Activated naive CD8-positive, alpha-beta T cell treated with anti-CD3 and anti-CD28 coated beads for 36 hours (primary cell): Measurements from ENCODE around the gene NLRP14. TPM values are rescaled to one million over a fixed set of nuclear protein-coding genes. Genes with fewer than 3 reads are reported as not detected.

Experiments used
- DNase-seq: peaks from one replicate; pipeline ENCODE4 v3.0.0; 2021
- H3K27ac Mint-ChIP-seq: one replicate; pipeline ENCODE4 v1.8.0; 2022; ENCODE audit warnings: mild to moderate bottlenecking, moderate library complexity, mixed read lengths
- H3K27me3 Mint-ChIP-seq: one replicate; pipeline ENCODE4 v1.8.0; 2022; ENCODE audit warnings: mild to moderate bottlenecking, mixed read lengths
- H3K36me3 Mint-ChIP-seq: one replicate; pipeline ENCODE4 v1.8.0; 2021; ENCODE audit warnings: mild to moderate bottlenecking, mixed read lengths
- H3K4me1 Mint-ChIP-seq: one replicate; pipeline ENCODE4 v1.8.0; 2021; ENCODE audit warnings: mixed read lengths
- H3K4me3 Mint-ChIP-seq: one replicate; pipeline ENCODE4 v1.8.0; 2022; ENCODE audit warnings: mild to moderate bottlenecking, moderate library complexity, mixed read lengths
- H3K9me3 Mint-ChIP-seq: one replicate; pipeline ENCODE4 v1.8.0; 2022; ENCODE audit warnings: mixed read lengths
- total RNA-seq, 2 experiments: library from RNA; stranded (reverse); gene quantifications; one replicate each; pipeline ENCODE4 v1.2.3, GENCODE V29; 2021

NLRP14 gene
- total RNA-seq = under 1 TPM in 1 of 2 experiments, not detected in 1; 0.08 TPM

DNA sequence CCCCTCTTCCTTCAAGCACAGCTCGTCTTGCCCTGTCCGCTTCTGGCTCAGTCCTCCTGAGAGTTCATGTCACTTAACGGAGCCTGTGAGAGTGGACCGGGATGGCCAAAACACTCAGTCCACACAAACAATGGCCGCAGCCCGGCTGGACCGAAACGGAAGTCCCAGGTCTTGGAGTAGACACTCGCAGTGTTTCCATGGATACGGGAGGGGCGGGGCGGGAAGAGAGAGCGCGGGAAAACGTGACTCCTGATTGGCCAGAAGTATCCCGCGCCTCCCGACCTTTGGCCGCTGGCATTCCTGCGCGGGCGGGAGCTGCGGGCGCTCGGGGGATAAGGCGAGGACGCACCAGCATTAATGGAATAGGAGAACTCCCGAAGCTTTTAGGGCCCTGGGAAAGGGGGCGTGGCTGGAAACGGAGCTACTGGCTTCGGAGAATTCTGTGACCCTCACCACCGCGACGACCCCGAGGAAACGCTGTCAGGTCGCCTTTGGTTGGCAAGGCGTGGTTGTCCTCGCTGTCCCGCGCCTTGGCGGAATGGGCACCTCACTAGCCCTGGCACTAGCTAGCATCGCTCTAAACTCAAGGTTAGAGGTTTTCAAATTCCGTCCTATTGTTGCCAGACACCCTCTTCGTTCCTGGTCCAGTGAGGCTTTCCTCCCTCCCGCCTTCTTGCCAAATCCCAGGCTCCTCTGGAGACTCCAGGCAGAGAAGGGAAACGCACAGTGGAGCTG, at the start of gene NLRP14, which contains the start of gene ZNF214:
Gene NLRP14, plus strand, starts transcription at position 297 of the 735 bp plus-strand sequence. CDS start 18,108 bp downstream, outside the sequence.
Gene ZNF214, minus strand, starts transcription at position 164 of the 735 bp plus-strand sequence. CDS start 17,511 bp downstream, outside the sequence.
- H3K36me3 Mint-ChIP-seq = no peaks in the 10 kb centered on the region
- H3K4me1 Mint-ChIP-seq = peaks cover 6% of the 10 kb centered on the region
- peaks cover 45% of the 10 kb centered on the region for H3K27me3 Mint-ChIP-seq
- no peak for DNase-seq
- no peak within 1 kb of the TSS for H3K27ac Mint-ChIP-seq
- H3K9me3 Mint-ChIP-seq = no peaks in the 10 kb centered on the region
- peak within 1 kb of the TSS; percentile 57 for H3K4me3 Mint-ChIP-seq

DNA sequence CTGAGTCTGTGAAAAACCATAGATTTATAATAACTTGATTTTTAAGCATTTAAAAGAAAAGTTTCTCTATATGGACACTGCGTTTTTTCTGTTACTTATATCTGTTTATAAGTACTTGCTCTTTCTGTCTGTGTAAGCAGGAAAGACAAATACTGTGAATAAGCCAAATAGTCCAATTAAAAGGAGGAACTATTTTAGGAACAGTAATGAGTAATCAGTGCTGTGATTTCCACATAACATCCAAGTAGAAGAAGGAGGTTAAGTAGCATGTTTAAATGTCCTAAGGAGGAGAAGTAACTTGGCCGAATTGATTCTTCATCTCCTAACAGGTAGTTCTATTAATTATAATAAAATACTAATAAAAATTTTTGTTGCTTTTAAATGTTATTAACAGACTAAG, 40.9 kb upstream of the NLRP14 start:
- H3K27ac Mint-ChIP-seq = no peak overlapping the region
- H3K4me1 Mint-ChIP-seq = no peaks in the 10 kb centered on the region
- no peak for DNase-seq
- H3K9me3 Mint-ChIP-seq = no peaks in the 10 kb centered on the region
- no peak overlapping the region for H3K4me3 Mint-ChIP-seq
- H3K36me3 Mint-ChIP-seq = no peaks in the 10 kb centered on the region
- H3K27me3 Mint-ChIP-seq = peaks cover 14% of the 10 kb centered on the region

- DNase-seq = no peak
- Mint-ChIP-seq H3K4me1 (no peaks in the 10 kb centered on the region), H3K27me3 (peaks cover 16% of the 10 kb centered on the region), H3K4me3 (no peak overlapping the region), H3K36me3 (no peaks in the 10 kb centered on the region), H3K9me3 (peaks cover 2% of the 10 kb centered on the region), H3K27ac (no peak overlapping the region)
Observed at GRCh38 chr11:6986487-6986886, 33.8 kb upstream of the NLRP14 start.

DNA sequence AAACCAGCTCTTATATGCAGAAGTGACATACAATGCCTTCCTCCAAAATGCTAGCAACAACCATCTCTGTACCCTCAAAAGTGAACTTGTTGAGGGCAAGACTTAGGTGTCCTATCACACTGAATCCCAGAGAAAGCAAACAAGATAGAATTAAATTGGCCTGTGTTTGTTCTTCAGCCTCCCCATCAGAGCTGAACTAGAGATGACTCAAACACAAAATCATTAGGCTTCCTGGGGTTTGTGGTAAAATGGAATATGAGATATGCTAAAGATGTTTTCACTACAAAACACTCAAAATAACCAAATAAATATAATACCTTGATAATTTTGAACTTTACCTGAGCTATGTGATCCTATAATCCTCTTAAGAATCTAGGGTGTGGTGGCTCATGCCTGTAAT, 31.8 kb upstream of the NLRP14 start:
- no peak for DNase-seq
- Mint-ChIP-seq H3K4me1 (no peaks in the 10 kb centered on the region), H3K9me3 (peaks cover 2% of the 10 kb centered on the region), H3K27ac (no peak overlapping the region), H3K27me3 (peaks cover 11% of the 10 kb centered on the region), H3K36me3 (no peaks in the 10 kb centered on the region), H3K4me3 (no peak overlapping the region)

- H3K27me3 Mint-ChIP-seq = peaks cover 6% of the 10 kb centered on the region
- H3K4me3 Mint-ChIP-seq = no peak overlapping the region
- no peak for DNase-seq
- H3K27ac Mint-ChIP-seq = no peak overlapping the region
- peaks cover 2% of the 10 kb centered on the region for H3K9me3 Mint-ChIP-seq
- no peaks in the 10 kb centered on the region for H3K4me1 Mint-ChIP-seq
- H3K36me3 Mint-ChIP-seq = no peaks in the 10 kb centered on the region
Observed at GRCh38 chr11:6991227-6991626, 29.1 kb upstream of the NLRP14 start.

- Mint-ChIP-seq H3K27ac (no peak overlapping the region), H3K9me3 (no peaks in the 10 kb centered on the region), H3K36me3 (no peaks in the 10 kb centered on the region), H3K4me1 (no peaks in the 10 kb centered on the region), H3K27me3 (peaks cover 6% of the 10 kb centered on the region), H3K4me3 (no peak overlapping the region)
- no peak for DNase-seq
Observed at GRCh38 chr11:6992026-6992425, 28.3 kb upstream of the NLRP14 start.

- Mint-ChIP-seq H3K4me3 (no peak overlapping the region), H3K9me3 (no peaks in the 10 kb centered on the region), H3K27ac (no peak overlapping the region), H3K4me1 (no peaks in the 10 kb centered on the region), H3K36me3 (no peaks in the 10 kb centered on the region), H3K27me3 (peaks cover 6% of the 10 kb centered on the region)
- no peak for DNase-seq
Observed at GRCh38 chr11:6992457-6993417, 27.5 kb upstream of the NLRP14 start.

GRCh38 chr11:6995703-6996102, 24.6 kb upstream of the NLRP14 start:
- no peak overlapping the region for H3K4me3 Mint-ChIP-seq
- DNase-seq = no peak
- H3K9me3 Mint-ChIP-seq = no peaks in the 10 kb centered on the region
- peaks cover 10% of the 10 kb centered on the region for H3K27me3 Mint-ChIP-seq
- no peak overlapping the region for H3K27ac Mint-ChIP-seq
- no peaks in the 10 kb centered on the region for H3K36me3 Mint-ChIP-seq
- H3K4me1 Mint-ChIP-seq = no peaks in the 10 kb centered on the region

GRCh38 chr11:7004482-7004881, 15.8 kb upstream of the NLRP14 start:
- Mint-ChIP-seq H3K9me3 (no peaks in the 10 kb centered on the region), H3K36me3 (no peaks in the 10 kb centered on the region), H3K27me3 (peaks cover 23% of the 10 kb centered on the region), H3K4me1 (no peaks in the 10 kb centered on the region), H3K4me3 (no peak overlapping the region), H3K27ac (no peak overlapping the region)
- DNase-seq = no peak

DNA sequence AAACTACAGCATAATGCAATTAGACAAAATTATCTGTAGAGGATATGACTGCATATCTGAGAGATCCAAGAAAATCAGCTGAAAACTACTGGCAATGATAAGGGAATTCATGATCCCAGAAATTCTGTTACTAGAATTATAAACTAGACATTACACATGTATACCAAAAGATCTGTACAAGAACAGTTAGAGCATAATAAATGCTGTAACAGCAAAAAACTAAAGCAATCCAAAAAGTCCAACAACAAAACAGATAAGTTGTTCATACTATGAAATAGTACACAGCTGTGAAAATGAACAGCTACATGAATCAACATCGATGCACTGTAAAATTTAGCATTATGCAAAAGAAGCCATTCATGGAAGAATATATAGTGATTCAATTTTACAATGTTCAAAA, 6.2 kb upstream of the NLRP14 start:
- no peaks in the 10 kb centered on the region for H3K9me3 Mint-ChIP-seq
- no peak for DNase-seq
- peaks cover 19% of the 10 kb centered on the region for H3K27me3 Mint-ChIP-seq
- H3K4me3 Mint-ChIP-seq = no peak overlapping the region
- no peak overlapping the region for H3K27ac Mint-ChIP-seq
- no peaks in the 10 kb centered on the region for H3K4me1 Mint-ChIP-seq
- H3K36me3 Mint-ChIP-seq = no peaks in the 10 kb centered on the region

DNA sequence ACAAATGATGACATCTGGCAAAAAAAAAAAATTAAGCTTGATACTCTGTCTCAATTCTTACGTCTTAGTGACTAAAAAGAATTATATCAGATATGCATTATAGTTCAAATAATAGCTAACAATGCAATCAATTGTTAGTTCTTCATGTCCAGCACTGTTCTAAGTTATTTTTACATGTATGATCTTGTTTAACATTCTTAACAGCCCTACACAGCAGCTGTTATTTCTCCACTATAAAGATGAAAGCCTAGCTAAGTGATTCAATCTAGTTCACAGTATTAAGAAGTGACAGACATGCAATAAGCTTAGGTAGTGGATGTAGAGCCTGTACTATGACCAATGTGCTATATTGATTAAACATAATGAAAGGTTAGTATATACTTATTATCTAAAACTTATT, 4.3 kb upstream of the NLRP14 start:
- DNase-seq = no peak
- no peak overlapping the region for H3K27ac Mint-ChIP-seq
- no peaks in the 10 kb centered on the region for H3K9me3 Mint-ChIP-seq
- no peaks in the 10 kb centered on the region for H3K36me3 Mint-ChIP-seq
- H3K27me3 Mint-ChIP-seq = peaks cover 38% of the 10 kb centered on the region
- no peak overlapping the region for H3K4me3 Mint-ChIP-seq
- peaks cover 6% of the 10 kb centered on the region for H3K4me1 Mint-ChIP-seq

- no peaks in the 10 kb centered on the region for H3K9me3 Mint-ChIP-seq
- H3K36me3 Mint-ChIP-seq = no peaks in the 10 kb centered on the region
- H3K4me3 Mint-ChIP-seq = peak overlapping the region; percentile 57
- H3K4me1 Mint-ChIP-seq = peaks cover 6% of the 10 kb centered on the region
- H3K27ac Mint-ChIP-seq = no peak overlapping the region
- H3K27me3 Mint-ChIP-seq = peaks cover 45% of the 10 kb centered on the region
- DNase-seq = no peak
Observed at GRCh38 chr11:7019500-7020182, 638 bp upstream of the NLRP14 start.

GRCh38 chr11:7021318-7021717, 1.0 kb downstream of the NLRP14 start:
- DNase-seq = no peak
- Mint-ChIP-seq H3K9me3 (no peaks in the 10 kb centered on the region), H3K4me3 (no peak overlapping the region), H3K4me1 (peaks cover 6% of the 10 kb centered on the region), H3K27me3 (peaks cover 45% of the 10 kb centered on the region), H3K36me3 (no peaks in the 10 kb centered on the region), H3K27ac (no peak overlapping the region)

DNA sequence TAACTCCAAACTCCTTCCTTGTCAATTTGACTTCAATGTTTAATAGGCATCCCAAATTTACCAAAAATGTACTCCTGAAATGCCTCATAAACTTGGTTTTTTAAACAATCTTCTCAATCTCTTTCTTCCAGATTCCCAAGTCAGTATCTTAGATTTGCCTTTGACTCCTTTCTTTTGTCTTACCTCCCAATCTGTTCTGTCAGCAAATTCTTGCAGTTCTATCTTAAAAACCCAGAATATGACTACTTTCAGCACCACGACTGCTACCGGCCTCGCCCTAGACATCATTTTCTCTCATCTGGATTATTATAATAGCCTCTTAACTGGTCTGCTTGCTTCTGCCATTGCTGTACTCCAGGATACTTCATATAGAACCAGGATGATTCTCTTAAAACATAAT, 7.9 kb downstream of the NLRP14 start:
- Mint-ChIP-seq H3K36me3 (no peaks in the 10 kb centered on the region), H3K4me3 (no peak overlapping the region), H3K9me3 (no peaks in the 10 kb centered on the region), H3K27me3 (peaks cover 5% of the 10 kb centered on the region), H3K4me1 (no peaks in the 10 kb centered on the region), H3K27ac (no peak overlapping the region)
- no peak for DNase-seq

GRCh38 chr11:7030836-7031235, 10.6 kb downstream of the NLRP14 start:
- H3K4me1 Mint-ChIP-seq = no peaks in the 10 kb centered on the region
- no peak overlapping the region for H3K4me3 Mint-ChIP-seq
- no peak for DNase-seq
- no peaks in the 10 kb centered on the region for H3K36me3 Mint-ChIP-seq
- no peaks in the 10 kb centered on the region for H3K27me3 Mint-ChIP-seq
- no peak overlapping the region for H3K27ac Mint-ChIP-seq
- no peaks in the 10 kb centered on the region for H3K9me3 Mint-ChIP-seq
